ENCODE data around the gene SCN10A.

SCN10A gene

DNA sequence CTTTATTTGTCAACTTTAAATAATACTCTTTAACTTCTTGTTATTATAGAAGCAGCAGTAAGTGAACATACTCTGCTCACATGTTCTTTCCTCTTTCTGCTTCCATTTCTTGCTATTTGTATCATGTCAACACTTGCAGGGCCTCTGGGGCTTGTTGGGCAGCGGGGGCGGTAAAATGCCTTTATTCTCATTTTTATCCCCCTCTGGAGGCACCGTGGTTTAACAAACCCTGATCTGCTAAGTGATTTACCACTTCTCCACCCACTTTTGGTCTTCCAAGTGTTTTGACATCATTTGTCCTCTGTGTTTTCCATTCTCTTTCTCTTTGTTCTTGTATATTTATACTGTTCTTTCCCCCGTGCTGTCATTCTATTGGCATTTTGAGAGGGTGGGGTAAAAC is 33.9 kb downstream of the SCN10A start:
- DNase-seq (ENCODE audit: low read depth in 1 of 2, low spot score in 1 of 2), result no peak

DNA sequence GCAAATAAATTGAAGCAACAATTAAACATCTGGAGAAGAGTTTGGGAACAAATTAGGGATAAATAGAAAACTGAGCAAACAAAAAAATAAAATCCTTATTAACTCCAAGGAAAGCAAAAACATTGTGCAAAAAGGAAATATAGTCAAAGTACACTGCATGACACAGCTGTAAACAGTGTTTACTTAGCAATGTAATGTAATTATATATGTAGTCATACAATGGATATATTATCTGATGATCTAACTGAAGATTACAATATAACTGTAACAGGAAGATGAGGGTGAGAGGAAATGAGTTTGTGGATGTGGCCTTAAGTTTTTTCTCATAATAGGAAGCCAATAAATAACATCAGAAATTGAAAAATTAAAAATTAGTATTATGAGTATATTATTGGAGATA is 42.5 kb downstream of the SCN10A start:
- DNase-seq (ENCODE audit: low read depth in 1 of 2, low spot score in 1 of 2), result no peak

DNA sequence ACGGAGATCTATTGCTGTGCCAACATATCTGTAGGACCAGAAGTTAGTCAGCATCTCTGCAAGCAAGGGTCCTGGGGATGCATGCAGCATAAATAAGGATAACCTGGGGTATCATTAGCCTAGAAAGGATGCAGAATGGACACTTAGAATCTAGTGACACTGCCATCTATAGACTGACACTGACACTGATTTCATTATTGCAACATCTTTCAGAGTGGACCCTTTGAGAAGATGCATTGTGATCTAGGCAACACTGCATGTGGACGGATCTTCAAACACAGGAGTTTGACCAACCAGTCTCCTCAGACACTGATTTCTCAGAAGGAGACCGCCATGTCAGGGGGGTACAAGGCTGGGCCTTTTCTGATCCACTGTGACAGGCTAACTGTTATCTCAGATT is 52.4 kb downstream of the SCN10A start:
- DNase-seq (ENCODE audit: low read depth in 1 of 2, low spot score in 1 of 2), result no peak

DNA sequence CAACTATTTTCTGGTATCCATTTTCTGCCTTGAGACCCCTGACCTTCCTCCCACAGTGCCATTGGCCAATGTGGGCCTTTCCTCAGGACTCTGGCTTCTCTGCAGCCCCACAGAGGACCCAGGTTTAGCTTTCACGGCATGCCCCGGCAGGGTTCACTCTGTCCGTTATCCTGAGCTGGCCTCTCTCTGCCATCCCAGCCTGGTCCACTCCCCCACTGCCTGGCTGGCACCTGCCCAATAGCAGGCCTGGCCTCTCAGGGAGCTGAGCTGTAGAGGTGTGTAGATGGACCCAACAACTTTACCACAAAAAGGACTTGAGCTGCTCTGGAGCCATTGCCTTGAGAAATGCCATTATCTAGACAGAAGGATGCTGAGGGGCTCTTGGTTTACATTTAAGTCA is 57.5 kb downstream of the SCN10A start:
- no peak for DNase-seq (ENCODE audit: low read depth in 1 of 2, low spot score in 1 of 2)

DNA sequence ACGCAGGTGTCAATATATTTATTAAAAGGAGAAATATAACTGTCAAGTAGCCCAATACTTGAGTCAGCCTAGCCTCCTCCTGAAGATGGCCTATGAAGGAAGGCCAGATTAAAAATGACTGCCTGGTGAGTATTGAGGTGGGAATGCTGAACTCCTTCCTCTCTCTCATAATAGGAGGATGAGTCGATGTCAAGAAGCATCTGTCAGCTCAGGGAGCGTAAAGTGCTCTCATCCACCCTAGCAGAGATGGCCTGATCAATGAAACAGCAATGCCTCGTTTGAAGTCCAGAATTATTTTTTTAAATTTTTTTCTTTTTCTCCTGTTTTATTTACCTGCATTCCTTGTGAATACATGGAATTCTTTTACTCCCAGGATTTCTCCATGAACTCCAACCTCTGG is 58.3 kb downstream of the SCN10A start:
- DNase-seq (ENCODE audit: low read depth in 1 of 2, low spot score in 1 of 2), result no peak

DNA sequence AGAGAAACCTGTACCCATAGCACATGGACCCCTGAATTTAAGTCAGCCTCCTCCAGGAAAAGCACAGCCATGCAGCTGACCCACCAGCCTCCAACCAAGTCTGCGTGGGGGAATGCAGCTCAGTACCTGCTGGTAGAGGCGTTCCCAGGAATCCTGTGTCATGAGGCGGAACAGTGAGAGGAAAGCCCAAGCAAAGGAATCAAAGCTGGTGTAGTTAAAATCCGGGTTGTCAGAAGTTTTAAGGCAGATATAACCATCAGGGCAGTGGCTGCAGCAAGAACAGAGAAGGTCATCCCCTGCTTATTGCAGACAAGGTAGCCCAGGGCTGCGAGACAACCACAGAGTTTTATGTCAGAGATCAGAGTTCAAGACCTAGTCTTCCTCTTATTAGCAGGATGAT is 59.1 kb downstream of the SCN10A start:
- DNase-seq (ENCODE audit: low read depth in 1 of 2, low spot score in 1 of 2), result no peak

DNA sequence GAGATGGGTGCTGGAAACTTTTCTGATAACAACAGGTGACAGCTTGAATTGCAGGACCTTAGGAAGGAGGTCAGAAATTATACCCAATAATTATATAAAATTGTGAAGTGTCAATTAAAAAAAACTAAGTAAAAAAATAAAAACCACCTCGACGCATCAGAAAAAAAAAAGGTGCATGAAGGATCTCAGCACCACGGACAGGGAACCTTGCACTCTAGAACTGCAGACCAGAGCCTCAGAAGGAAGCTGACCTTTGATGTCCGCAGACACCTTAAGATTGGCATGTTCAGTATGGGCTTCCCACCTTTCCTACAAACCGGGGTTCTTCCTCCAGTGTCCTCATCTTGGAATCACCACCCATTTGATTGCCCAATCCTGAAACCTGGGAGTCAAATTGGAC is 60.9 kb downstream of the SCN10A start:
- DNase-seq (ENCODE audit: low read depth in 1 of 2, low spot score in 1 of 2), result no peak

DNA sequence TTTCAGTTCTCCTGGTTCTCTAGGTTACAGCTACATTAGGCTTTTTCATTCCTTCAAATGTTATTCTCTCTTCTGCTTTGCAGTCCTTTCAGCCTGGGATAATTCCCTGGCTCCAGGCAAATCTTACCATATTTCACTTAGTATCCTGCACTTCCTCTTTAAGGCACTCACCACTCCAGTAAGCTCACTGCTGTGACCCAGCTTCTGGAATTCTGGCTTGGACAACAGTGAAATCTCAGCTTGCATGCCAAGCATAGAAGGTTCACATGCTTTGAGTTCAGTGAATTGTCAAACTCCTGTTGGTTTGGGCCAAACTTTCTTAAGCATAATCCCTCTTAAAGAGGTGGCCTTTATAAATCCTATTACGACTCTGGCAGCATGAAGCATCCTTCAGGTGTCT is 69.4 kb downstream of the SCN10A start:
- DNase-seq (ENCODE audit: low read depth in 1 of 2, low spot score in 1 of 2), result no peak

DNA sequence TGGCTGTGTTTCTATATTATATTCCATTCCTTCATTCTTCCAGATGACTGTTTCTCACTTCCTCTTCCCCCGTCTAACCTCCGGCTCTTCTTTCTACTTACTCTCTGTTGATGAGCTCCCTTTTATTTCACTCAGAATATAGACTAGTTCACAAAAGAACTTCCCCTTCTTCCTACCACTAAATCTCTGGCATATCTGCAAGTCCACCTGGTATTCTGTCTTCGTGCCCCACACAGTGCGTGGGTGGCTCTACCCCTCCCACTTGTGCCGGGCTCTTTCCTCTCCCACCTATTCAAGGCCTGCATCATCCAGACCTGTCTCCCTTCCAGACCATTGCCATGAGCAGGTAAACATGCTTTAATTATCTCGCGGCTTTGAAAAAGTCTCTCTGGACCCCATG is 73.0 kb downstream of the SCN10A start:
- DNase-seq (ENCODE audit: low read depth in 1 of 2, low spot score in 1 of 2), result no peak

DNA sequence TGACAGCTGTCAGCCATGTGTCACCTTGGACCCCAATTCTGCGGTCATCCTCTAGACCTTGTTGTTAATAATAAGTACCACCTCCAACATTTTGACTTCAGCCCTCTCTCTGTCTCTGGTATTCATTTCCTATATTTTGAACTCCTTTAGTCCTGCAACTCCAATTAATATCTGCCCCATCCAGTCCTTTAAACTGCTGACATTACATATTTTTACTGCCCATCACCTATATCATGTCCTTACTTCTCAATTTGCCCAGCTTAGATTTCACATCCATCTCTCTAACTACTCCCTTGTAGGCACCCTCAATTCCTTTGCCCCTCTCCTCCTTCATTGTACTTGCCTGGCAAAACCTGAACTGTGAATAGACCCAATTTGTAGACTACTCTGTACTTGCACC is 73.5 kb downstream of the SCN10A start:
- no peak for DNase-seq (ENCODE audit: low read depth in 1 of 2, low spot score in 1 of 2)

DNA sequence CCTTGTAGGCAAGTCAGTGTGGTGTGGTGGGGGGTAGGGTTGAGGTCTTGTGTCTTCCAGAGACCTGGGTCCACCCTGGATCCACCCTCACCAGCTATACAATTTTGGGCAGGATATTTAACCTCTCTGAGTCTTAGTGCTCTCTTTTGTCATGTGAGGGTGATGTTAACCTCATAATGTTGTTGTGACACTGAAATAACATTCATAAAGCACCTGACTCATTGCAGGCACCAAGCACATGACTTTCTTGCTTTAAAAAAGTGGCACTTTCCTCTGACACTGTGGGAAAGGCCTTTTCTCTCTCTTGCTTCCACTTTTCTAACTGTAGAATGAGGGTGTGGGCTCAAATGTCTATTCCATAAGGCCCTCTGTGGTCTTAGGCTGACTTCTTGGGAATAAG is 75.5 kb downstream of the SCN10A start:
- DNase-seq (ENCODE audit: low read depth in 1 of 2, low spot score in 1 of 2), result no peak

DNA sequence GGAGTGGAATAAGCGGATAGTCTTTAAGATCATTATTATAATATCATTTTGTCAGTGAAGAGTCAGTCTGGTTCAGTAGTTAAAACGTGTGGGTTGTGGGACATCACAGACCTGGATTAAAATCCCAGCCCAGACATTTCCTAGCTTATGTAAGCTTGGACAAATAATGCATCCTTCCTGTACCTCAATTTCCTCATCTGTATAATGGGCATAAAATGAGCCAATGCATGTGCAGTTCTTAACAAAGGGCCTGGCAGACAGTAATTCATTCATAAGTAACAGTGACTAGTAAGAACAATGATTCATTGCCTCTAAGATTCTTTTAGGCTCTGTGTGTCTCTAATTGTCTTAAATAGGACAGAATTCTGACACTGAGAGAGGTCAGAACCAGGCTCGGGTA is 76.1 kb downstream of the SCN10A start:
- DNase-seq (ENCODE audit: low read depth in 1 of 2, low spot score in 1 of 2), result no peak

DNA sequence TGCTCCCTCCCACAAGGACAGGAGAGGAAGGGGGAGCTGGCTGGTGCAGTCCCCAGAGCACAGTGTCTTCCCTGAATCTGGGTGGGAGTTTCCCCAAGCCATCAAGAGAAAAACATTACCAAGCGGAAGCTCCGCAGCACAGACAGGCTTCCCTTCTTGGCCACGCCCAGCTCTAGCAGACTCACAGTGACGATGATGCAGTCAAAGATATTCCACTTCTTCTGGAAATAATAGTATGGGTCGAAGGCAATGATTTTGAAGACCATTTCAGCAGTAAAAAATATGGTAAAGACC is 76.7 kb downstream of the SCN10A start:
- no peak for DNase-seq (ENCODE audit: low read depth in 1 of 2, low spot score in 1 of 2)

DNA sequence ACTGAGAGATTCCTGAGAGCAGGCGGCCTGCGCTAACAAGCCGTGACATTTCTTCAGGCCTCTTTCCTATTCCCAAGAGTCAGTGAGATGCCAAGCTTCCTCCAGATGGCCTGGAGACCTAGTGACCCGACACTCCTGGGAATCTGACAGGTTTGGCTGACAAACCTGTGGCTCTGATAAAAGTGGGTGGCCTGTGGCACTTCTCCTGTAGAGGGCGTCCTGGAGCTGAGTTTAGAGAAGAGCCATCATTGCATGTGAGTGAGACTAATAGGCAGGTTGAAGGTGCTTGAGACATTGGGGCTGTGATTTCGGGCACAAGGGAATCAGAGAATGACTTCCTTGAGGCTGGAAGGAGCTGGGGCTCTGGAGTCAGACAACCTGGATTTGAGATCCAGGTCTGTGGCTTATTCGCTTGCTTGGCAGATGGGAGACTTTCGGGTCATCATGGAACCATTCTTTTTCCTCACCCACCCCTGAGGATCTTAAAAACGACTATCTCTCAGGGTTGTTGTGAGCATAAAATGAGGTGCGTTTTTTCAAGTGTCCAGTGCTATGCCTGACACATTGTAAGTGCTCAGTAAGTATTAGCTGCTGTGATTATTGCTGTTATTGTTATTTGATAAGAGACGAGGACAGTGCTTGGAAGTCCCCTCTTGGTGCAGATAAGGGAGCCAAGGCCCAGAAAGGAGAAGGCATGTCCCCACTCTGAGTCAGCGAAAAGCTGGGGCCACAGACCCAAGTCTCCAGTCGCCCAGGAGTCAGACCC is 77.2 kb downstream of the SCN10A start:
- DNase-seq (ENCODE audit: low read depth in 1 of 2, low spot score in 1 of 2), result no peak

DNA sequence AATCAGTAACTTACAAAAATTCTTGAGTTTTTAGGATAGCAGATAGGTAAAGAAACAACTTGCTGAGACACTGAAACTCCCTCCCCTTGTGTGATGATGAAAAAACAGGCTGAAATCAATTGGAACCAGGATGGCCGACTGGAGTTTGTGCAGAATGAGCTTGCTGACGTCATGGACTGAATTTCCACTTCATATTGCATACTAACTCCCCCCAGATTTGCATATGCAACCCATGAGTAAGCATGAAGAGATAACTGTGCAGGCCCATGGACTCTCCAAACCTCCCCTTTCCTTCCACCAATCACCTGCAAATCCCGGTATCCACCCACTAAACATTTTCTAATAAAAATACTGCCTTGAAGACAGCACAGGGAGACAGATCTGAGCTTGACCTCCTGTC is 84.5 kb downstream of the SCN10A start:
- no peak for DNase-seq (ENCODE audit: low read depth in 1 of 2, low spot score in 1 of 2)

DNA sequence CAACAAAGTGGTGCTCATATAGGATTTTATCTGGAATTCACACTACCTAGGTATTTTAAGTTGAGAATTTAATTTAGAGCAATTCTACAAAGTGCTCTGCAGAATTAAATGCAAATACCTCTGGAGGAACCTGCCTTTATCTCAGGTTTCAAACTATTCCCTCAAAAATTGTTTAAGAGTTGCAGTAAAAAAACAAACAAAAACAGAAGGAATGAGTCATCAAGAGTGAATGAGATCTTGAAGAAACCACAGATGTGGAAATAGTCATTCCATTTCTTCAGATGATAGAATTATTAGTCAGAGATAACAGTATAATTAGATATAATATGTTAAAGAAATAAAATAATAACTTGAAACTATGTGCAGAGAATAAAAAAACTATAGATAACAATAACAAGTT is 85.7 kb downstream of the SCN10A start:
- no peak for DNase-seq (ENCODE audit: low read depth in 1 of 2, low spot score in 1 of 2)

DNA sequence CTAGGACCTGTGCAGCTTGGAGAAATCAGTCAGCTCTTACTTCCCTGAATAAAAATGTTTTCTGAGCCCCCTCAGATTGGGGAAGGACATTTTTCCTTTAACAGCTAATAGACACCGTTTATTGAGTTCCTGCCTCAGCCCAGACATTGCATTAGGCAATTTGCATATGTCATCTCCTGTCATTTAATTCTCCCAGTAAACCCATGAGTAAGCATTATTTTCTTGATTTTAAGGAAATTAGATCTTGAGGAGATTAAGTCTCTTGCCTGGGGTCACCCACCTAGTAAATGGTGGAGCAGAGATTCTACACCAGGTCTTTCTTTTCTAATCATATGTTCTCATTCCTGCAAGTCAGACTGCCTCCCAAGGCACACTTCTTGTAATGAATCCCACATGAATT is 88.0 kb downstream of the SCN10A start:
- no peak for DNase-seq (ENCODE audit: low read depth in 1 of 2, low spot score in 1 of 2)

DNA sequence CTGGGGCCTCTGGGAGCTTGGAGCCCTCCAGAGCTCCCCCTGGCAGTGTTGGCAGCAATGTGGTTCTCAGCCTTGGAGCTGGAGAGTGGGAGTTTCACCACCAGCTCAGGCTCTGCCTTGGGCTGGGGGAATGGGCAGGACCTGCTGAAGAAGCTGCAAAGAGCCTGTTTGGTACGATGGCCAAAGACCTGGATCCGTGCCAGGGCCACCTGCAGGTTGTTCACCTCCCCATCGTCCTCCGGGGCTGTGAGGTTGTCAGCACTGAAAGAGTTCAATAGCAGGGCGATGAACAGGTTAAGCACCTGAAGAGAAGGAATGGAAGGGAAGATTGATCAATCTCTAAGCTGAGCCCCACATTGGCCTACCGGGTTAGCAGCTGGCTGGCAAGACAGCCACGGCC is 89.3 kb downstream of the SCN10A start:
- DNase-seq (ENCODE audit: low read depth in 1 of 2, low spot score in 1 of 2), result no peak

DNA sequence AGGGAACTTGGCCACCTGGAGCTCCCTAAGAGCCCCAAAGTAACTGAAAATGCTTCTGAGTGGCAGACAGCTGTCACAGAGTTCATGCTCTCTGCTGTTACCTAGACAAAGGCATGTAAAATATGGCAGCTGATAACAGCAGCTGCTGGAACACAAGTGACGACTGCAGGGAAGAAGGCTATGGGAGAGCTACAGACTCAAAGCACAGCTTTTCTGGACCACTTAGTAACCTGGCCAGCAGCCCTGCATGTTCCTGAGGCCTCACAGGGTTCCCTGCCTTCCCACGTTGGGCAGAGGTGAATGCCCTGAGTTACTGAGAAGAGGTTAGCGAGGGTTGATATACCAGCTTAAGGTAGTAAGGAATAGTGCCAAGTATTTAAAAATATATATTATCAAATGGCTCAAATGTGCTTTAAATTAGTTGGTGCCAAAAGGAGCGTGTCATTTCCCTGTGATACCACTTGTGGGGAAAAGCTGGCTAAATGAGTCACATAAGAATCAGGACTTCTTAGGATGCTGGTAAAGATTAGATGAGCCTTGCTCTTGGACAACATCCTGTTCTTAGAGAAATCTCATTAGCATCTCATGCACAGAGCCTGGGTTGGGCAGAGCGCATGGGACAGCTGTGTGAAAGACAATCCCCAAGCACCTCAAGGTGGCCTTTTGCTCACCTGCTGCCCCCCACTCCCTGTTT is 90.1 kb downstream of the SCN10A start:
- no peak for DNase-seq (ENCODE audit: low read depth in 1 of 2, low spot score in 1 of 2)

DNA sequence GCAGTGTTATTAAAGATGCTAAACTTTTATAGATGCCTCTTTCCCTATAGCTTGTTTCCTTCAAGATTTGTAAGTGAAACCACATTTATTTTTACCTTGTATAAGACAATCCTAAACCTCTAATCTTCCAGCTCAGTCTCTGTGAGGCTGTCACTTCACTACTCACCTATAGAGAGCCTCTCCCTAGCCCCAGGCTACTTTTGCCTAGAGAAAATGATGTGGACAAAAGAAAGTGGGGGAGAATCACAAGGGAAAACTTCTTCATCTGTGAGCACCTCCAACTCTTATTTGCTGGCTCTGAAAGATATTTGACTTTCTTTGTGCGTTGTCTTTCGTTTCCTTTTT is 91.7 kb downstream of the SCN10A start:
- no peak for DNase-seq (ENCODE audit: low read depth in 1 of 2, low spot score in 1 of 2)

DNA sequence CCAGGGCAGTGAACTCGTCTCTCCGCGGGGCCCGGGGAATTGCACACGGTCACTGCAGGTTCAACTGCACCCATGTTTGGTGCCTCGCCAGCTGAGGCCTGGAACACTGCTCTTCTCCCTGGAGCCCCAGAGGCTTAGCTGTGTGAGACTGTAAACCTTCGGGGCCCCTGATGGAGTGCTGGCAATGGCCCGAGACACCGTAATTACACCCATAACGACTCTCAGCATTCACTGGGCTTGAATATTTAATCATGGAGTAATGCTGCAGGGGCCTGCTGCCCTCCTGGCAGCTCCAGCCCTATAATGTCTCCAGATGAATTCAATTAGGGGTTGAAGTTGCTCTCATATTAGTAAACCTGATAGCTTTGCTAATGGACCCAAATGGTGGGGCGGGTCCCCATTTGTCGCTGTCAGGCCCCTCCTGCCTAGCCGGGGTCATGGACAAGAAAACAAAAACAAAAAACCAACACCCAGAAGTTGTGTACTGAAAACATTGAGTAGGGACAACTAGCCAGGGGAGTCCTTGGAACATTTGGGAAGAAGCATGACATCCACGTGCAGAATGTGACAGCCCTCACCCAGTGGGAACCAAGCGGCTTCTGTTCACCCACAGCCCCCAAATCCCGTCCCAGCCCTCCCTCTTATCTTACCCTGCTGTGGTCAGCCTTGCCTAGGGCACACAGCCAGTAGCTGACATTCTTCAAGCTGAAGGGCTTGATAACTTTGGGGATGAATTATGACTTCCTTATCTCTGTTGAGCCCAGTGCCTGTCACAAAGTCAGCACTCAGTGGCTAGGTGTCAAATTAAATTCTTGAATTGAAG is 92.2 kb downstream of the SCN10A start:
- no peak for DNase-seq (ENCODE audit: low read depth in 1 of 2, low spot score in 1 of 2)

DNA sequence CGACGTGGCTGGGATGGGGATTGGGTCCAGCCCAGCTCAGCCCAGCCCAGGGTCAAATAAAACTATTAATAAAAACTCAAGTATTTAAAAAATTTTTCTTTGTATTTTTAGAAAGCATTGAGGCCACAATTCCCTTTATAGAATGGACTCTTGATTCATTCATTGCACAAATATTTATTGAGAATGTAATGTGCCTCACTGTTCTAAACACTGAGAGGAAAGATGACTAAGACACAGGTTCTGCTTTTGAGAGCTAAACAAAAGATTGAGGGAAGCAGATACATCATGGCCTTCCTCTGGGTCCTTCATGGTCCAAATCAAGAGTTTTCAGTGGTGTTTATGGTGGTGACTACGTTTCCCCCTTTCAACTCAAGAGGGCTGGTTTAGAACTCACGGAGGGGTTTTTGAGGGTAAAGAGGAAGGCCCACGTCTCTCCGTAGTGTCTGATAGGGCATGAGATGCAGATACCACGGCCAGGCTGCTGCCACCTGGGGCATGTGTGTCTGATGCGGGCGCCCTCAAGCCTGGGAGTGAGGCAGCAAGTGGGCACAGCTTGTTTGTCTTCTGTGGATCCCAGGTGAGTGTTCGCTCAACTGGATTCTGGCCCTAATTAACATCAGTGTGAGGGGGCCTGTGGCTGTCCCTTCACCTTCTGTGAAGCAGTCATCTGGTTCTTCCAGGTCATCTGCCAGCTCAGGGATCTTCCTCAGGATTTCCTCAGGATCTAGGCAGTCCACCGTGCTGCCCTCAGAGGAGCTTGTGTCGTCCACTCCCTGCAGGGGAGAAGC is 93.0 kb downstream of the SCN10A start:
- no peak for DNase-seq (ENCODE audit: low read depth in 1 of 2, low spot score in 1 of 2)

Data from activated CD4-positive, alpha-beta T cell treated with anti-CD3 and anti-CD28 coated beads, Interleukin-2, amount 50 U/mL, for 24 hours (primary cell).